Activated B cell treated with CpG ODN at 0.5 μM for 24 hours (primary cell): ENCODE measurements around the gene SEMA3B. TPM values are rescaled to one million over a fixed set of nuclear protein-coding genes. Genes with fewer than 3 reads are reported as not detected.

ENCODE experiments used
- ATAC-seq: fragments of 200-7000 bp; cut with Tn5 transposase; one replicate; pipeline ENCODE4 v1.10.0; 2021; ENCODE audit warnings: low read depth, mild to moderate bottlenecking, moderate library complexity
- CTCF ChIA-PET: fragments of 350-600 bp; sonication (Branson Sonifier 250); formaldehyde crosslinking; loops from one replicate; lab custom pipeline; 2021; ENCODE audit warnings: antibody characterized with exemption; lab: Charles Lee
- POLR2A ChIA-PET: fragments of 350-600 bp; sonication (Branson Sonifier 250); formaldehyde crosslinking; loops from one replicate; lab custom pipeline; 2021; ENCODE audit warnings: antibody characterized with exemption; lab: Charles Lee
- DNase-seq: peaks from one replicate; pipeline ENCODE4 v3.0.0; 2022
- H3K27ac Mint-ChIP-seq: one replicate; pipeline ENCODE4 v1.8.0; 2020; ENCODE audit warnings: mixed read lengths
- H3K27me3 Mint-ChIP-seq: one replicate; pipeline ENCODE4 v1.8.0; 2021; ENCODE audit warnings: mixed read lengths
- H3K36me3 Mint-ChIP-seq: one replicate; pipeline ENCODE4 v1.8.0; 2021; ENCODE audit warnings: low read depth, mixed read lengths
- H3K4me1 Mint-ChIP-seq: one replicate; pipeline ENCODE4 v1.8.0; 2021; ENCODE audit warnings: mixed read lengths
- H3K4me3 Mint-ChIP-seq: one replicate; pipeline ENCODE4 v1.8.0; 2020; ENCODE audit warnings: mild to moderate bottlenecking, mixed read lengths
- H3K9me3 Mint-ChIP-seq: one replicate; pipeline ENCODE4 v1.8.0; 2020; ENCODE audit warnings: mixed read lengths
- intact Hi-C: fragments of 100-400 bp; cut with micrococcal nuclease; formaldehyde crosslinking; loops from one replicate; pipeline ENCODE4 v1.15.1; 2024
- total RNA-seq: library from RNA; stranded (reverse); gene quantifications from 2 replicates; pipeline ENCODE4 v1.2.3, GENCODE V29; 2022
- TF ChIP-seq, protein P1 (sequence below): fragments of 200-600 bp; IDR thresholded peaks from one replicate; pipeline ENCODE4 v1.8.0; 2022; ENCODE audit warnings: antibody characterized with exemption, mild to moderate bottlenecking

SEMA3B gene
- total RNA-seq, 1 donor from 2014 or later, result not detected

DNA sequence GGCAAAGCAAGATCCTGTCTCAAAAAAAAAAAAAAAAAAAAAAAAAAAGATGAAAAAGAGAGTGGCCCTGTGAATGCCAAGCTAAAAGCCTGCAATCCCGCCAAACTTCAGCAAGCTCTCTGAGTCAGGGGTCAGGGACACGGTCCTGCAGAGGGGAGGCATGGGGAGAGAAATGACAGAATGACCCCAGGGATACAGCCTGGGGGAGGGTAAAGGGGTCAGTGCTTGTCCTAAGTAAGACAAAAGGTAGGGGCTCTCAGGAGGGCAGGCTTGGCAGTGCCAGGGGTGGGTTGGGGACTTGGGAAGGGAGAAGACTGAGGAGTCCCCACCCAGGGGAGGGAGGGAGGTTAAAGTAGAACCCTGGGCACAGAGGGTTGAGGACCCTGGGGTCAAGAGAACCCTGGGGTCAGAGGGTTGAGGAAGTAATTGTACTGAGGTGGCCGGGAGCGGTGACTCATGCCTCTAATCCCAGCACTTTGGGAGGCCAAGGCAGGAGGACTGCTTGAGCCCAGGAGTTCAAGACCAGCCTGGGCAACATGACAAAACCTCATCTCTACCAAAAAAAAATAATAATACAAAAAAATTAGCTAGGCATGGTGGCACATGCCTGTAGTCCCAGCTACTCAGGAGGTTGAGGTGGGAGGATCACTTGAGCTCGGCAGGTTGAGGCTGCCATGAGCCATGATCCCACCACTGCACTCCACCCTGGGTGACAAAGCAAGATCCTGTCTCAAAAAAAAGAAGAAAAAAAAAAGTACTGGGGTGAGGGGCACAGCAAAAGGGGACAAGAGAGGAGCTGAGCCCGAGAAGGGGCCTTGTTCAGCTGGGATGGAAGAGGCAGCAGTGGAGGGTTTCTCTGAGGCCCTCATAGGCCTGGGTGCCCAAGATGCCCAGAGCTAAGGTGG lies 5.2 kb upstream of the SEMA3B start:
- POLR2A ChIA-PET, result interaction anchor here (0.5 to 0.7 kb wide), 3 partner anchors 16 to 189 kb away, joined by 3 to 11 read pairs (median 3); no protein-coding TSS in a partner anchor
- no peaks in the 10 kb centered on the region for H3K9me3 Mint-ChIP-seq
- TF ChIP-seq, protein P1, sequence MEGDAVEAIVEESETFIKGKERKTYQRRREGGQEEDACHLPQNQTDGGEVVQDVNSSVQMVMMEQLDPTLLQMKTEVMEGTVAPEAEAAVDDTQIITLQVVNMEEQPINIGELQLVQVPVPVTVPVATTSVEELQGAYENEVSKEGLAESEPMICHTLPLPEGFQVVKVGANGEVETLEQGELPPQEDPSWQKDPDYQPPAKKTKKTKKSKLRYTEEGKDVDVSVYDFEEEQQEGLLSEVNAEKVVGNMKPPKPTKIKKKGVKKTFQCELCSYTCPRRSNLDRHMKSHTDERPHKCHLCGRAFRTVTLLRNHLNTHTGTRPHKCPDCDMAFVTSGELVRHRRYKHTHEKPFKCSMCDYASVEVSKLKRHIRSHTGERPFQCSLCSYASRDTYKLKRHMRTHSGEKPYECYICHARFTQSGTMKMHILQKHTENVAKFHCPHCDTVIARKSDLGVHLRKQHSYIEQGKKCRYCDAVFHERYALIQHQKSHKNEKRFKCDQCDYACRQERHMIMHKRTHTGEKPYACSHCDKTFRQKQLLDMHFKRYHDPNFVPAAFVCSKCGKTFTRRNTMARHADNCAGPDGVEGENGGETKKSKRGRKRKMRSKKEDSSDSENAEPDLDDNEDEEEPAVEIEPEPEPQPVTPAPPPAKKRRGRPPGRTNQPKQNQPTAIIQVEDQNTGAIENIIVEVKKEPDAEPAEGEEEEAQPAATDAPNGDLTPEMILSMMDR, result no peak
- CTCF ChIA-PET, result interaction anchor here (0.9 to 1.6 kb wide), 2 partner anchors 37 to 69 kb away, joined by 3 to 6 read pairs; no protein-coding TSS in a partner anchor
- intact Hi-C loops, result no loop called here
- peaks cover 3% of the 10 kb centered on the region for H3K36me3 Mint-ChIP-seq
- H3K4me1 Mint-ChIP-seq, result peaks cover 4% of the 10 kb centered on the region
- no peak overlapping the region for H3K27ac Mint-ChIP-seq
- no peak for DNase-seq
- no peak overlapping the region for H3K4me3 Mint-ChIP-seq
- ATAC-seq, result no peak
- peaks cover 16% of the 10 kb centered on the region for H3K27me3 Mint-ChIP-seq

DNA sequence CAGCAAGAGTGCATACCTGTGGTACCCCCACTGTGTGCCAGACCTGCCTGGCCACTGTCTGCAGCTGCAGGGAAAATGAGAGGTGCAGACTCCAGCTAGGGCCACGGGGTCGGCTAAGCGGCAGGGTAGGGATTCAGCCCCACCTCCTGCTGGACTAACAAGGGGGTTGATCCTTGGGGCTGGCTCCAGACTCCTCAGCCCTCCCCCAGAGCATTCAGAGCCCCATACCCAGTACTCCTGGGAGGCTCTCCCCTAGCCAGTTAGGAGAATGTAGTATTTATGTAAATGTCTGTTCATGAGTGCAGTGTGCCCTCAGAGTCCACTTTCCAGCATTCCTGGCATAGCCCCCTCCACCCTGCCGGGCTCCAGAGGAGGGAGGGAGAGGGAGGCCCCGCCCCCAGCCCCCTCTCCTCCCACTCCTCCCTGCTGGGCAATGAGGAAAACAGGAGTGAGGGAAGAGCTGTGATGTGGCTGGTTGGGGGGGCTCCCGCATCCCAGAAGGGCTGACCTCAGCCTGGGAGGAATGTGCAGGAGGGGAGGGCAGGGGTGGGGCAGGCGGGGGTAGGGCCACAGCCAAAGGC lies 4.5 kb upstream of the SEMA3B start:
- DNase-seq, result no peak
- CTCF ChIA-PET, result interaction anchor here (0.9 to 1.6 kb wide), 2 partner anchors 38 to 70 kb away, joined by 3 to 6 read pairs; no protein-coding TSS in a partner anchor
- Mint-ChIP-seq H3K4me3 (no peak overlapping the region), H3K27me3 (peaks cover 16% of the 10 kb centered on the region), H3K9me3 (no peaks in the 10 kb centered on the region), H3K4me1 (peaks cover 4% of the 10 kb centered on the region), H3K36me3 (no peaks in the 10 kb centered on the region), H3K27ac (no peak overlapping the region)
- no peak for ATAC-seq
- POLR2A ChIA-PET, result no interaction called here
- TF ChIP-seq, protein P1, result no peak
- intact Hi-C loops, result no loop called here

DNA sequence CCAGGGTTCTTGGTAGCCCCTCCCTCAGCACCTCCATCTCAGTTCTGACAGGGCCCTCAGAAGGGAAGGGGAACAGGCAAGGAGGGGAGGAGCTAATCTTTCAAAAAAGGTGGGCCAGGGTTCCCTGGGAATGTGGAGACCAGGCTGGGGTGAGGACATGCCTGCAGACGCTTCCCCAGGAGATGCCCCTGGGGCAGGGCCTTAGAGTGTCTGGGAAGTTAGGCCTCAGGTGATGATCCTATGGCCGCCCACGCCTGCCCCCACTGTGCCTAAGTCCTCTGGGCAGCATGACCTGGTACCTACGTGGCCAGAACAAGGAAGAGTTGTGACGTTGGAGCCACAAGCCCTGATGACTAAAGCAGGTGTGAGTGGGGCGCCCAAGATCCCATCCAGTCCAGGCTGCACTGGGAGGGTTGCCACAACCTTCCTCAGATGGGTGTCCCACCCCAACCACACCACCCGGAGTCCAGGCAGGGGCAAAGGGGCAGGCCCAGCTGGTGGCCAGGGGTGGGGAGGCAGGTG lies 3.9 kb upstream of the SEMA3B start:
- H3K27me3 Mint-ChIP-seq, result peaks cover 16% of the 10 kb centered on the region
- CTCF ChIA-PET, result no interaction called here

DNA sequence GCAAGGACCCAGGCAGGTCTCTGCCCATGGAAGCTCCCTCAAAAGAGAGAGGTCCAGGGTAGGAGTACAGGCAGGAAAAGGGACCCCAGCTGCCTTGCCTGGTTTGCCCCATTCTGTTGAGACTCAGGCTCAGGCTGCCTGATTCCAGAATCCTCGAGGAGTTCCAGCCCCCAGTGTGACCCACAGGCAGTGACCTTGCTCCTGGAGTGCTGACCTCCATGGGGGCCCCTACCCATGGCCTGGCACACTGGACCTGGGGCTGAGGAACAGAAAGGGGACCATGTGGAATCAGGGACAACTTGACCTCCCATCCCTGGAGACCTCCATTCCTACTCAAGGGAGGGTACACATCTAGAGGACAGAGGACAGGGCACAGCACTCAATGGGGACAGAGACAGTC lies 3.4 kb upstream of the SEMA3B start:
- H3K9me3 Mint-ChIP-seq, result no peaks in the 10 kb centered on the region
- no peaks in the 10 kb centered on the region for H3K4me1 Mint-ChIP-seq
- H3K36me3 Mint-ChIP-seq, result no peaks in the 10 kb centered on the region
- intact Hi-C loops, result no loop called here
- POLR2A ChIA-PET, result no interaction called here
- DNase-seq (no peak), ATAC-seq (no peak)
- TF ChIP-seq, protein P1, result no peak
- peaks cover 16% of the 10 kb centered on the region for H3K27me3 Mint-ChIP-seq
- CTCF ChIA-PET, result no interaction called here
- H3K4me3 Mint-ChIP-seq, result no peak overlapping the region
- H3K27ac Mint-ChIP-seq, result no peak overlapping the region

More for the DNA sequence above, 3.9 kb upstream of the SEMA3B start:
- intact Hi-C loops, result no loop called here
- ATAC-seq (no peak), DNase-seq (no peak)
- no peaks in the 10 kb centered on the region for H3K4me1 Mint-ChIP-seq
- no peak overlapping the region for H3K27ac Mint-ChIP-seq
- H3K36me3 Mint-ChIP-seq, result no peaks in the 10 kb centered on the region
- POLR2A ChIA-PET, result no interaction called here
- TF ChIP-seq, protein P1, result no peak
- no peaks in the 10 kb centered on the region for H3K9me3 Mint-ChIP-seq
- H3K4me3 Mint-ChIP-seq, result no peak overlapping the region

DNA sequence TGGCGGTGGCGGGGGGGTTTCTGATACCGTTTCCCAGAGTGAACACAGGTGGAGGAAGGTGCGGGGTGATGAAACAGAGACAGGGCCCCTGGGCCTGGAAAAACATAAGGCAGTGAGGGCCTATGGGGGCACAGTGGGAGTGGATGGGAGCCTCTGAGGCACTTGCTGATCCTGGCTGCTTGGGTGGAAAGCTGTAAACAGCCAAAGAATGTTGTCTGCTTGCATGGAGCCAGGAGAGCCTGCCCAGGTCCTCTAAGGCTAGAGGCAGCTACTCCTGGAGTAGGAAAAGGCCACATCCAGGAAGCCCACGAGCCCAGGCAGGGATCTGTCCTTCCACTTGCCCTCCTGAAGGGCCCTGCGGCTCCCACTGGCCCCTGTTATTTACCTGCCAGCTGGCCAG lies 2.9 kb upstream of the SEMA3B start:
- Mint-ChIP-seq H3K27me3 (peaks cover 16% of the 10 kb centered on the region), H3K36me3 (no peaks in the 10 kb centered on the region), H3K4me1 (no peaks in the 10 kb centered on the region), H3K27ac (no peak overlapping the region), H3K9me3 (no peaks in the 10 kb centered on the region), H3K4me3 (no peak overlapping the region)
- ATAC-seq, result no peak
- intact Hi-C loops, result no loop called here
- ChIA-PET POLR2A (no interaction called here), CTCF (no interaction called here)
- DNase-seq, result no peak
- TF ChIP-seq, protein P1, result no peak
